Measurements from ENCODE around the gene MACROH2A2.

DNA sequence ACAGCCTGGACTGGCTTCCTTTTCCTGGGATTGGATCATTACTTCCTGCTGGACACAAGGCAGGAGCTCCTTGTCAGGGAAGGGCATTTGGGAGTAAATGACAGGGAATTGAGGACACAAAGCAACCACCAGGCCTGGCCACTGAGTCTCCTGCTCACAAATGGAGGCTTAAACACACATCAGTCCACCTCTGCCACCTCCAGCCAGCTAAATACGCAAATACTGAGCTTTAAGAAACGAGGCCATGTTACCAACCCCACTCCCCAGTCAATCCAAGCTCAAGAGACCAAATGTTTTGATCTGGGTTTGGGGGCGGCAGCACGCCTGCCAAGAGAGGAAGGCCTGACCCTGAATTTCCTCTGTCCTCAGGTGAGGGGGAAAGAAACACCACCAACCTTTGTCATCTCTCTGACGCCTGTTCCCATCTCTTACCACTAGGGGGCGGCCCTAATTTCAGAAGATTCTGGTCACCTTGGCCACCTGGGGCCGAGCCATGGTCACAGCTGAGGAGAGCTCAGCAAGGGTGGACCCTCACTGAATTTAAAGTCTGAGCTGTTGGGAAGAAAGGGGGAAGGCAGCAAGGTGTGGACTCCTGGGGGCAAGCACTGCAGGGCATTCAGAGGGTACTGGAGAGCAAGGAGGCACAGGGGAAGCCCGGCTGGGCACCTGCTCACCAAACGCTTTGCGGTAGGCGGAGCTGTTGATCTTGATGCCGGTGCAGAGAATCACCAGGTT, 63.5 kb downstream of the MACROH2A2 start:
- TF ChIP-seq, protein P1, sequence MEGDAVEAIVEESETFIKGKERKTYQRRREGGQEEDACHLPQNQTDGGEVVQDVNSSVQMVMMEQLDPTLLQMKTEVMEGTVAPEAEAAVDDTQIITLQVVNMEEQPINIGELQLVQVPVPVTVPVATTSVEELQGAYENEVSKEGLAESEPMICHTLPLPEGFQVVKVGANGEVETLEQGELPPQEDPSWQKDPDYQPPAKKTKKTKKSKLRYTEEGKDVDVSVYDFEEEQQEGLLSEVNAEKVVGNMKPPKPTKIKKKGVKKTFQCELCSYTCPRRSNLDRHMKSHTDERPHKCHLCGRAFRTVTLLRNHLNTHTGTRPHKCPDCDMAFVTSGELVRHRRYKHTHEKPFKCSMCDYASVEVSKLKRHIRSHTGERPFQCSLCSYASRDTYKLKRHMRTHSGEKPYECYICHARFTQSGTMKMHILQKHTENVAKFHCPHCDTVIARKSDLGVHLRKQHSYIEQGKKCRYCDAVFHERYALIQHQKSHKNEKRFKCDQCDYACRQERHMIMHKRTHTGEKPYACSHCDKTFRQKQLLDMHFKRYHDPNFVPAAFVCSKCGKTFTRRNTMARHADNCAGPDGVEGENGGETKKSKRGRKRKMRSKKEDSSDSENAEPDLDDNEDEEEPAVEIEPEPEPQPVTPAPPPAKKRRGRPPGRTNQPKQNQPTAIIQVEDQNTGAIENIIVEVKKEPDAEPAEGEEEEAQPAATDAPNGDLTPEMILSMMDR (IDR thresholded peaks at IDR 0.05; ENCODE audit: insufficient read depth, low read length) = peak; percentile 62
- TF ChIP-seq, protein P2, sequence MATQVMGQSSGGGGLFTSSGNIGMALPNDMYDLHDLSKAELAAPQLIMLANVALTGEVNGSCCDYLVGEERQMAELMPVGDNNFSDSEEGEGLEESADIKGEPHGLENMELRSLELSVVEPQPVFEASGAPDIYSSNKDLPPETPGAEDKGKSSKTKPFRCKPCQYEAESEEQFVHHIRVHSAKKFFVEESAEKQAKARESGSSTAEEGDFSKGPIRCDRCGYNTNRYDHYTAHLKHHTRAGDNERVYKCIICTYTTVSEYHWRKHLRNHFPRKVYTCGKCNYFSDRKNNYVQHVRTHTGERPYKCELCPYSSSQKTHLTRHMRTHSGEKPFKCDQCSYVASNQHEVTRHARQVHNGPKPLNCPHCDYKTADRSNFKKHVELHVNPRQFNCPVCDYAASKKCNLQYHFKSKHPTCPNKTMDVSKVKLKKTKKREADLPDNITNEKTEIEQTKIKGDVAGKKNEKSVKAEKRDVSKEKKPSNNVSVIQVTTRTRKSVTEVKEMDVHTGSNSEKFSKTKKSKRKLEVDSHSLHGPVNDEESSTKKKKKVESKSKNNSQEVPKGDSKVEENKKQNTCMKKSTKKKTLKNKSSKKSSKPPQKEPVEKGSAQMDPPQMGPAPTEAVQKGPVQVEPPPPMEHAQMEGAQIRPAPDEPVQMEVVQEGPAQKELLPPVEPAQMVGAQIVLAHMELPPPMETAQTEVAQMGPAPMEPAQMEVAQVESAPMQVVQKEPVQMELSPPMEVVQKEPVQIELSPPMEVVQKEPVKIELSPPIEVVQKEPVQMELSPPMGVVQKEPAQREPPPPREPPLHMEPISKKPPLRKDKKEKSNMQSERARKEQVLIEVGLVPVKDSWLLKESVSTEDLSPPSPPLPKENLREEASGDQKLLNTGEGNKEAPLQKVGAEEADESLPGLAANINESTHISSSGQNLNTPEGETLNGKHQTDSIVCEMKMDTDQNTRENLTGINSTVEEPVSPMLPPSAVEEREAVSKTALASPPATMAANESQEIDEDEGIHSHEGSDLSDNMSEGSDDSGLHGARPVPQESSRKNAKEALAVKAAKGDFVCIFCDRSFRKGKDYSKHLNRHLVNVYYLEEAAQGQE (IDR thresholded peaks at IDR 0.05; ENCODE audit: insufficient replicate concordance, low read depth) = no peak
- TF ChIP-seq POLR2AphosphoS5 (IDR thresholded peaks at IDR 0.05; ENCODE audit: low read depth) (no peak), GABPA (IDR thresholded peaks at IDR 0.05; ENCODE audit: low read depth) (no peak), SPI1 (IDR thresholded peaks at IDR 0.05; ENCODE audit: borderline replicate concordance, low read depth) (no peak)
